Measurements from ENCODE around the gene NEBL.

GRCh38 chr10:20806487-20806886 lies 90.6 kb downstream of the NEBL start:
- TF ChIP-seq, protein P1, sequence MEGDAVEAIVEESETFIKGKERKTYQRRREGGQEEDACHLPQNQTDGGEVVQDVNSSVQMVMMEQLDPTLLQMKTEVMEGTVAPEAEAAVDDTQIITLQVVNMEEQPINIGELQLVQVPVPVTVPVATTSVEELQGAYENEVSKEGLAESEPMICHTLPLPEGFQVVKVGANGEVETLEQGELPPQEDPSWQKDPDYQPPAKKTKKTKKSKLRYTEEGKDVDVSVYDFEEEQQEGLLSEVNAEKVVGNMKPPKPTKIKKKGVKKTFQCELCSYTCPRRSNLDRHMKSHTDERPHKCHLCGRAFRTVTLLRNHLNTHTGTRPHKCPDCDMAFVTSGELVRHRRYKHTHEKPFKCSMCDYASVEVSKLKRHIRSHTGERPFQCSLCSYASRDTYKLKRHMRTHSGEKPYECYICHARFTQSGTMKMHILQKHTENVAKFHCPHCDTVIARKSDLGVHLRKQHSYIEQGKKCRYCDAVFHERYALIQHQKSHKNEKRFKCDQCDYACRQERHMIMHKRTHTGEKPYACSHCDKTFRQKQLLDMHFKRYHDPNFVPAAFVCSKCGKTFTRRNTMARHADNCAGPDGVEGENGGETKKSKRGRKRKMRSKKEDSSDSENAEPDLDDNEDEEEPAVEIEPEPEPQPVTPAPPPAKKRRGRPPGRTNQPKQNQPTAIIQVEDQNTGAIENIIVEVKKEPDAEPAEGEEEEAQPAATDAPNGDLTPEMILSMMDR (conservative IDR thresholded peaks at IDR 0.05; ENCODE audit: low read depth, low read length): no peak
- no peak for TF ChIP-seq EZH2 (IDR thresholded peaks at IDR 0.05; ENCODE audit: borderline replicate concordance, low read depth, low read length, poor library complexity, severe bottlenecking)

Measured in A673 (cell line).